GM23338 (cell line): ENCODE measurements around the gene SIGLEC9.

ENCODE experiments used
- CREB1 ChIP-seq: fragments of 250-450 bp; sonication (Bioruptor Pico); IDR thresholded peaks from 2 replicates; pipeline ENCODE4 v1.5.0; 2020; ENCODE audit warnings: low read depth, mild to moderate bottlenecking, moderate library complexity
- CTCF ChIP-seq, 2 experiments: fragments of 200-600 bp in 1 of 2; sonication (generic) in 1 of 2; conservative IDR thresholded peaks; 2 replicates each; pipeline versions ENCODE4 v1.5.1 to v1.6.1; 2016 to 2017; ENCODE audit warnings: antibody characterized with exemption in 2 of 2, low read depth in 2 of 2, mild to moderate bottlenecking in 2 of 2, moderate library complexity in 1 of 2
- ETS1 ChIP-seq: IDR thresholded peaks from 2 replicates; pipeline ENCODE4 v1.6.1; 2016; ENCODE audit warnings: antibody characterized with exemption
- EZH2 ChIP-seq: fragments of 200-600 bp; sonication (generic); IDR thresholded peaks from one replicate; pipeline ENCODE4 v1.8.0; 2017; ENCODE audit warnings: antibody characterized with exemption, mild to moderate bottlenecking, low read depth; ENCODE audit not compliant: unreplicated experiment
- EZH2phosphoT487 ChIP-seq: fragments of 200-600 bp; sonication (generic); IDR thresholded peaks from one replicate; pipeline ENCODE4 v1.8.1; 2018; ENCODE audit warnings: antibody characterized with exemption; ENCODE audit not compliant: unreplicated experiment
- JUNB ChIP-seq: IDR thresholded peaks from one replicate; pipeline ENCODE4 v1.6.1; 2016; ENCODE audit warnings: antibody characterized with exemption; ENCODE audit not compliant: unreplicated experiment
- NANOG ChIP-seq: IDR thresholded peaks from 2 replicates; pipeline ENCODE4 v1.6.1; 2016; ENCODE audit warnings: antibody characterized with exemption, borderline replicate concordance
- POLR2AphosphoS5 ChIP-seq: IDR thresholded peaks from 2 replicates; pipeline ENCODE4 v1.6.1; 2016; ENCODE audit warnings: antibody characterized with exemption, low read depth
- STAT1 ChIP-seq: IDR thresholded peaks from one replicate; pipeline ENCODE4 v1.6.1; 2016; ENCODE audit warnings: antibody characterized with exemption; ENCODE audit not compliant: unreplicated experiment
- ZNF114 ChIP-seq: fragments of 250-450 bp; sonication (Bioruptor Pico); IDR thresholded peaks from 2 replicates; pipeline ENCODE4 v1.5.0; 2020; ENCODE audit warnings: mild to moderate bottlenecking, moderate library complexity
- ZNF462 ChIP-seq: fragments of 250-450 bp; sonication (Bioruptor Pico); IDR thresholded peaks from 2 replicates; pipeline ENCODE4 v1.5.0; 2020; ENCODE audit warnings: mild to moderate bottlenecking, moderate library complexity
- TF ChIP-seq, protein P1 (sequence below): IDR thresholded peaks from one replicate; pipeline ENCODE4 v1.6.1; 2018; ENCODE audit warnings: antibody characterized with exemption; ENCODE audit not compliant: unreplicated experiment

DNA sequence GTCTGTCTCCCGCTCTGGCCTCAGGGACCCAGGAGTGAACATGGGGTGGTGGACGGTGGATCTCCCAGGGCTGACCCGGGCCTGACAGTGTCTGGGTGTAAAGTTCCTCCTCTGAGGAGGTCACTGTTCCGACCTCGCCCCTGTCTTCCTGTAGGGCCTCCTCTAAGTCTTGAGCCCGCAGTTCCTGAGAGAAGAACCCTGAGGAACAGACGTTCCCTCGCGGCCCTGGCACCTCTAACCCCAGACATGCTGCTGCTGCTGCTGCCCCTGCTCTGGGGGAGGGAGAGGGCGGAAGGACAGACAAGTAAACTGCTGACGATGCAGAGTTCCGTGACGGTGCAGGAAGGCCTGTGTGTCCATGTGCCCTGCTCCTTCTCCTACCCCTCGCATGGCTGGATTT is at the start of gene SIGLEC9:
- TF ChIP-seq CTCF (conservative IDR thresholded peaks at IDR 0.05; ENCODE audit: low read depth in 2 of 2) (no peak), POLR2AphosphoS5 (no peak), EZH2phosphoT487 (no peak), EZH2 (no peak), CREB1 (CRISPR knock-in tag) (no peak), JUNB (no peak), ZNF462 (CRISPR knock-in tag) (no peak), STAT1 (no peak), NANOG (no peak), ZNF114 (CRISPR knock-in tag) (no peak), ETS1 (no peak)
- TF ChIP-seq, protein P1, sequence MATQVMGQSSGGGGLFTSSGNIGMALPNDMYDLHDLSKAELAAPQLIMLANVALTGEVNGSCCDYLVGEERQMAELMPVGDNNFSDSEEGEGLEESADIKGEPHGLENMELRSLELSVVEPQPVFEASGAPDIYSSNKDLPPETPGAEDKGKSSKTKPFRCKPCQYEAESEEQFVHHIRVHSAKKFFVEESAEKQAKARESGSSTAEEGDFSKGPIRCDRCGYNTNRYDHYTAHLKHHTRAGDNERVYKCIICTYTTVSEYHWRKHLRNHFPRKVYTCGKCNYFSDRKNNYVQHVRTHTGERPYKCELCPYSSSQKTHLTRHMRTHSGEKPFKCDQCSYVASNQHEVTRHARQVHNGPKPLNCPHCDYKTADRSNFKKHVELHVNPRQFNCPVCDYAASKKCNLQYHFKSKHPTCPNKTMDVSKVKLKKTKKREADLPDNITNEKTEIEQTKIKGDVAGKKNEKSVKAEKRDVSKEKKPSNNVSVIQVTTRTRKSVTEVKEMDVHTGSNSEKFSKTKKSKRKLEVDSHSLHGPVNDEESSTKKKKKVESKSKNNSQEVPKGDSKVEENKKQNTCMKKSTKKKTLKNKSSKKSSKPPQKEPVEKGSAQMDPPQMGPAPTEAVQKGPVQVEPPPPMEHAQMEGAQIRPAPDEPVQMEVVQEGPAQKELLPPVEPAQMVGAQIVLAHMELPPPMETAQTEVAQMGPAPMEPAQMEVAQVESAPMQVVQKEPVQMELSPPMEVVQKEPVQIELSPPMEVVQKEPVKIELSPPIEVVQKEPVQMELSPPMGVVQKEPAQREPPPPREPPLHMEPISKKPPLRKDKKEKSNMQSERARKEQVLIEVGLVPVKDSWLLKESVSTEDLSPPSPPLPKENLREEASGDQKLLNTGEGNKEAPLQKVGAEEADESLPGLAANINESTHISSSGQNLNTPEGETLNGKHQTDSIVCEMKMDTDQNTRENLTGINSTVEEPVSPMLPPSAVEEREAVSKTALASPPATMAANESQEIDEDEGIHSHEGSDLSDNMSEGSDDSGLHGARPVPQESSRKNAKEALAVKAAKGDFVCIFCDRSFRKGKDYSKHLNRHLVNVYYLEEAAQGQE: no peak
